ENCODE results near the gene TP53RK.

DNA sequence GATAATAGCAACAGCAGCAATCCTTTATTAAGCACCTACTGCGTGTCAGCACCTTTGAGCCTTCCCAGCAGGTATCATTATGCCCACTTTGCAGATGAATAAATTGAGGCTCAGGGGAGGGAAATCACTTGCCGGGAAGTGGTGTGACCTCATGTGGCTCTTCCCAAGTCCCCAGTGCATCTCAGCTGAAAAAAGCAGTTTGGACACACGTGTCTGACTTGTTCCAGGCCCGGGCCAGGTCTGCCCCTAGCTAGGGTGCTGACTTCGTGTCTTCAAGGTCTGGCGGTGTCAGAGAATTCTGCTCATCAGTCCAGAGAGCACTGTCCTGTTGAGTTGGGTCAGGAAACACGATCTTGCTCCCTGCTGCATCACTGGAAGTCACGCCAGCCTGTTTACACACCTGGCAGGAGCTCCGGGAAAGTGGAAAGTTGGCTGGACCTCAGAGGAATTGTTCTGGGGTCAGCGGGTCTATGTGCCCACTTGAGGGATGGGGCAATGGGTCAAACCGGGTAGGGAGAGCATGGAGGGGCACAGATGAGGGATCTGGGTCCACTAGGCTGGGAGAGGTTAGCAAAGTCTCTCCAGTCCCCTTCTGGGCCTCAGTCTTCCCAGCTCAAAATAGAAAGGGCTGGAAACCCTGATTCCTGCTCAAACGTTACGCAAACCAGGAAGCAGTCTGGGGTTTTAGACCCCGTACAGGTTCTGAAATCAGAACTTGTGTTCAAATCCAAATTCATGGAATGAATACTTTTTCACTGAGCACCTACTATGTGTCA lies 48.5 kb downstream of the TP53RK start:
- TF ChIP-seq, protein P1, sequence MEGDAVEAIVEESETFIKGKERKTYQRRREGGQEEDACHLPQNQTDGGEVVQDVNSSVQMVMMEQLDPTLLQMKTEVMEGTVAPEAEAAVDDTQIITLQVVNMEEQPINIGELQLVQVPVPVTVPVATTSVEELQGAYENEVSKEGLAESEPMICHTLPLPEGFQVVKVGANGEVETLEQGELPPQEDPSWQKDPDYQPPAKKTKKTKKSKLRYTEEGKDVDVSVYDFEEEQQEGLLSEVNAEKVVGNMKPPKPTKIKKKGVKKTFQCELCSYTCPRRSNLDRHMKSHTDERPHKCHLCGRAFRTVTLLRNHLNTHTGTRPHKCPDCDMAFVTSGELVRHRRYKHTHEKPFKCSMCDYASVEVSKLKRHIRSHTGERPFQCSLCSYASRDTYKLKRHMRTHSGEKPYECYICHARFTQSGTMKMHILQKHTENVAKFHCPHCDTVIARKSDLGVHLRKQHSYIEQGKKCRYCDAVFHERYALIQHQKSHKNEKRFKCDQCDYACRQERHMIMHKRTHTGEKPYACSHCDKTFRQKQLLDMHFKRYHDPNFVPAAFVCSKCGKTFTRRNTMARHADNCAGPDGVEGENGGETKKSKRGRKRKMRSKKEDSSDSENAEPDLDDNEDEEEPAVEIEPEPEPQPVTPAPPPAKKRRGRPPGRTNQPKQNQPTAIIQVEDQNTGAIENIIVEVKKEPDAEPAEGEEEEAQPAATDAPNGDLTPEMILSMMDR (conservative IDR thresholded peaks at IDR 0.05; ENCODE audit: low read length) = no peak
- TF ChIP-seq EZH2phosphoT487 (IDR thresholded peaks at IDR 0.05; ENCODE audit: borderline replicate concordance) = no peak
